ENCODE results near the gene NUP62.

DNA sequence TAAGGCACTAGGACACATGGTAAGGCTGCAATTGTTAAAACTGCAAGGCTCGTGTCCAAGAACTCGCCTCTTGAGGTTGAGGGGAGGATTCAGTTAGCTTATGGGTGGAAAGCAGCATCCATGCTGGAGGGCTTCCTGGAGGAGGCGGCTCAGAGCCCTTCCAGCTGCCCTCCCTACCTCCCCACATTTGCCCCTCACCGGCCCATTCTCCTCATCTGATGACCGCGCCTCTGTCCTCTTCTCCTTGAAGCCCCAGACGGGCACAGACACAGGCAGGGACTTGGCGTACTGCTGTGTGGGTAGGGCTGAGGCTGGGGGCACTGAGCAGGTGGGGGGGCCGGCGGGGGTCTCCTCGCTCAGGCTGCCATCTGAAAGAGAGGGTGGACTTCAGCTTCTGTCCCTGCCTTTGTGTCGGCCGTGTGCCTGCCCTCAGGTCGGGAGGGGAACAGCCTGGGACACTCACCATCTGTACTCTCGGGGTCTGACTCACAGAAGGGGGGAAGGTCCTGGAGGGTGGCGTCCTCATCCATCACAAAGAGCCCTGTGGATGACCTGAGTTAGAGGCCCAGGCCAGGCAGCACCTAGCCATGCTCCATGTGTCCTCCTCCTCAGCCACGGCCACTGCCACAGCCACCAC lies 57.8 kb downstream of the NUP62 start:
- TF ChIP-seq, protein P1, sequence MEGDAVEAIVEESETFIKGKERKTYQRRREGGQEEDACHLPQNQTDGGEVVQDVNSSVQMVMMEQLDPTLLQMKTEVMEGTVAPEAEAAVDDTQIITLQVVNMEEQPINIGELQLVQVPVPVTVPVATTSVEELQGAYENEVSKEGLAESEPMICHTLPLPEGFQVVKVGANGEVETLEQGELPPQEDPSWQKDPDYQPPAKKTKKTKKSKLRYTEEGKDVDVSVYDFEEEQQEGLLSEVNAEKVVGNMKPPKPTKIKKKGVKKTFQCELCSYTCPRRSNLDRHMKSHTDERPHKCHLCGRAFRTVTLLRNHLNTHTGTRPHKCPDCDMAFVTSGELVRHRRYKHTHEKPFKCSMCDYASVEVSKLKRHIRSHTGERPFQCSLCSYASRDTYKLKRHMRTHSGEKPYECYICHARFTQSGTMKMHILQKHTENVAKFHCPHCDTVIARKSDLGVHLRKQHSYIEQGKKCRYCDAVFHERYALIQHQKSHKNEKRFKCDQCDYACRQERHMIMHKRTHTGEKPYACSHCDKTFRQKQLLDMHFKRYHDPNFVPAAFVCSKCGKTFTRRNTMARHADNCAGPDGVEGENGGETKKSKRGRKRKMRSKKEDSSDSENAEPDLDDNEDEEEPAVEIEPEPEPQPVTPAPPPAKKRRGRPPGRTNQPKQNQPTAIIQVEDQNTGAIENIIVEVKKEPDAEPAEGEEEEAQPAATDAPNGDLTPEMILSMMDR (IDR thresholded peaks at IDR 0.05), result no peak
- no peak for TF ChIP-seq POLR2AphosphoS5 (IDR thresholded peaks at IDR 0.05)

Measured in prostate gland (tissue), 2 donors.